IMR-90 (cell line): ENCODE measurements around the gene PDZD2.

Experiments used
- CTCF ChIP-seq: conservative IDR thresholded peaks from 2 replicates; pipeline ENCODE4 v1.5.1; 2012; ENCODE audit warnings: mild to moderate bottlenecking, low read depth, low read length, improper control_type of control experiment
- POLR2A ChIP-seq: IDR thresholded peaks from 2 replicates; pipeline ENCODE4 v1.6.1; 2012; ENCODE audit warnings: mild to moderate bottlenecking, low read depth, low read length

GRCh38 chr5:32131604-32132003 lies 492.7 kb downstream of the PDZD2 start:
- TF ChIP-seq POLR2A (no peak), CTCF (no peak)
